Cerebellar nuclear complex (tissue), 1 donor: ENCODE data around the gene LRP8.

Source experiments
- DNase-seq, 2 experiments: peaks; one replicate each; lab custom pipeline; 2025; lab: John Stamatoyannopoulos, UW

Gene LRP8

GRCh38 chr1:53359225-53359933, 31.5 kb upstream of the LRP8 start:
- DNase-seq = no peak

- DNase-seq = no peak
These were observed 28.8 kb upstream of the LRP8 start for GRCh38 chr1:53356637-53357036.

GRCh38 chr1:53354119-53354518, 26.2 kb upstream of the LRP8 start:
- DNase-seq = no peak

- DNase-seq = no peak
These were observed 24.7 kb upstream of the LRP8 start for GRCh38 chr1:53352561-53352960.

GRCh38 chr1:53350853-53351767, 23.2 kb upstream of the LRP8 start:
- DNase-seq = no peak

GRCh38 chr1:53349968-53350852, 22.3 kb upstream of the LRP8 start:
- DNase-seq = no peak

GRCh38 chr1:53349369-53349835, 21.5 kb upstream of the LRP8 start:
- DNase-seq = no peak

GRCh38 chr1:53348486-53349368, 20.9 kb upstream of the LRP8 start:
- DNase-seq = no peak

- no peak for DNase-seq
These were observed 18.9 kb upstream of the LRP8 start for GRCh38 chr1:53346814-53347176.

- DNase-seq = no peak
These were observed 18.3 kb upstream of the LRP8 start for GRCh38 chr1:53345996-53346813.

- no peak for DNase-seq
These were observed 17.3 kb upstream of the LRP8 start for GRCh38 chr1:53344921-53345838.

- DNase-seq = no peak
These were observed 16.2 kb upstream of the LRP8 start for GRCh38 chr1:53343831-53344668.

- no peak for DNase-seq
These were observed 15.0 kb upstream of the LRP8 start for GRCh38 chr1:53342735-53343470.

- DNase-seq = no peak
These were observed 14.3 kb upstream of the LRP8 start for GRCh38 chr1:53341961-53342707.

GRCh38 chr1:53341521-53341895, 13.6 kb upstream of the LRP8 start:
- DNase-seq = no peak

GRCh38 chr1:53340660-53341520, 13.0 kb upstream of the LRP8 start:
- DNase-seq = no peak
